GM23338 (cell line): Measurements from ENCODE around the gene CHRNA5. TPM values are rescaled to one million over a fixed set of nuclear protein-coding genes. Genes with fewer than 3 reads are reported as not detected.

ENCODE experiments used
- ATAC-seq: fragments of 200-7000 bp; cut with Tn5 transposase; 3 replicates; pipeline ENCODE4 v1.9.1; 2020
- DNase-seq: peaks from one replicate; pipeline ENCODE4 v3.0.0-alpha.2; 2015; ENCODE audit warnings: low spot score
- H2AFZ ChIP-seq: fragments of 200-600 bp; sonication (generic); 2 replicates; pipeline ENCODE4 v1.8.0; 2016; ENCODE audit warnings: antibody characterized with exemption, mild to moderate bottlenecking, moderate library complexity
- H3F3A ChIP-seq: fragments of 200-600 bp; sonication (generic); replicated peaks from 2 replicates; pipeline ENCODE4 v1.8.0; 2017; ENCODE audit warnings: antibody characterized with exemption, mixed run types, low read depth
- H3K27ac ChIP-seq: fragments of 200-600 bp; sonication (generic); 2 replicates; pipeline ENCODE4 v1.6.1; 2016; ENCODE audit warnings: low read depth
- H3K27me3 ChIP-seq: fragments of 200-600 bp; sonication (generic); 2 replicates; pipeline ENCODE4 v1.8.0; 2016; ENCODE audit warnings: mild to moderate bottlenecking, mixed run types, moderate library complexity; ENCODE audit not compliant: insufficient read depth
- H3K36me3 ChIP-seq: fragments of 200-600 bp; sonication (generic); 2 replicates; pipeline ENCODE4 v1.8.0; 2016; ENCODE audit warnings: mild to moderate bottlenecking; ENCODE audit not compliant: insufficient read depth
- H3K4me1 ChIP-seq: fragments of 200-600 bp; sonication (generic); 2 replicates; pipeline ENCODE4 v1.8.0; 2016; ENCODE audit warnings: mild to moderate bottlenecking, moderate library complexity; ENCODE audit not compliant: insufficient read depth
- H3K4me2 ChIP-seq: fragments of 200-600 bp; sonication (generic); 2 replicates; pipeline ENCODE4 v1.7.1; 2017; ENCODE audit warnings: mixed run types
- H3K4me3 ChIP-seq: fragments of 200-600 bp; sonication (generic); 2 replicates; pipeline ENCODE4 v1.6.1; 2016; ENCODE audit warnings: mixed run types
- H3K79me2 ChIP-seq: fragments of 200-600 bp; sonication (generic); replicated peaks from 2 replicates; pipeline ENCODE4 v1.8.0; 2017; ENCODE audit warnings: mild to moderate bottlenecking; ENCODE audit not compliant: insufficient read depth
- H3K9me2 ChIP-seq: fragments of 200-600 bp; sonication (generic); 2 replicates; pipeline ENCODE4 v1.8.0; 2017; ENCODE audit not compliant: insufficient read depth
- H4K20me1 ChIP-seq: fragments of 200-600 bp; sonication (generic); replicated peaks from 2 replicates; pipeline ENCODE4 v1.8.0; 2017; ENCODE audit warnings: mild to moderate bottlenecking; ENCODE audit not compliant: insufficient read depth
- H3K27ac Mint-ChIP-seq: 2 replicates; pipeline ENCODE4 v1.8.0; 2020; ENCODE audit warnings: inconsistent platforms, mild to moderate bottlenecking, moderate library complexity, mixed read lengths
- H3K27me3 Mint-ChIP-seq: 3 replicates; pipeline ENCODE4 v1.8.0; 2022; ENCODE audit warnings: low read depth, mild to moderate bottlenecking, moderate library complexity, mixed read lengths, inconsistent platforms; ENCODE audit not compliant: insufficient read depth, poor library complexity
- H3K36me3 Mint-ChIP-seq: 3 replicates; pipeline ENCODE4 v1.8.0; 2021; ENCODE audit warnings: low read depth, mild to moderate bottlenecking, inconsistent platforms, moderate library complexity, mixed read lengths
- H3K4me1 Mint-ChIP-seq: 3 replicates; pipeline ENCODE4 v1.8.0; 2020; ENCODE audit warnings: mild to moderate bottlenecking, inconsistent platforms, mixed read lengths
- H3K4me3 Mint-ChIP-seq: 3 replicates; pipeline ENCODE4 v1.8.0; 2021; ENCODE audit warnings: moderate library complexity, mild to moderate bottlenecking, inconsistent platforms, mixed read lengths
- H3K9me3 Mint-ChIP-seq: 3 replicates; pipeline ENCODE4 v1.8.0; 2020; ENCODE audit warnings: moderate library complexity, mild to moderate bottlenecking, inconsistent platforms, mixed read lengths
- EZH2 ChIP-seq: fragments of 200-600 bp; sonication (generic); IDR thresholded peaks from one replicate; pipeline ENCODE4 v1.8.0; 2017; ENCODE audit warnings: antibody characterized with exemption, mild to moderate bottlenecking, low read depth; ENCODE audit not compliant: unreplicated experiment
- EZH2phosphoT487 ChIP-seq: fragments of 200-600 bp; sonication (generic); IDR thresholded peaks from one replicate; pipeline ENCODE4 v1.8.1; 2018; ENCODE audit warnings: antibody characterized with exemption; ENCODE audit not compliant: unreplicated experiment
- polyA plus RNA-seq: library from polyadenylated mRNA; unstranded; fragments of >200 nt; fragmentation: Nextera tagmentation; extraction: Ambion mirVana; gene quantifications from 2 replicates; pipeline ENCODE4 v1.2.1, GENCODE V29; 2016
- total RNA-seq: library from RNA; depleted of rRNA; stranded (reverse); fragments of >200 nt; shearing (Covaris generic); gene quantifications from 2 replicates; pipeline ENCODE4 v1.2.3, GENCODE V29; 2014
- TF ChIP-seq, protein P1 (sequence below), 2 experiments: fragments of 200-600 bp in 1 of 2; sonication (generic) in 1 of 2; conservative IDR thresholded peaks; 2 replicates each; pipeline versions ENCODE4 v1.5.1 to v1.6.1; 2016 to 2017; ENCODE audit warnings: antibody characterized with exemption in 2 of 2, low read depth in 2 of 2, mild to moderate bottlenecking in 2 of 2, moderate library complexity in 1 of 2

Gene CHRNA5
- total and polyA plus RNA-seq, 2 experiments from 2014 or later: 19.6 to 23.3 TPM

DNA sequence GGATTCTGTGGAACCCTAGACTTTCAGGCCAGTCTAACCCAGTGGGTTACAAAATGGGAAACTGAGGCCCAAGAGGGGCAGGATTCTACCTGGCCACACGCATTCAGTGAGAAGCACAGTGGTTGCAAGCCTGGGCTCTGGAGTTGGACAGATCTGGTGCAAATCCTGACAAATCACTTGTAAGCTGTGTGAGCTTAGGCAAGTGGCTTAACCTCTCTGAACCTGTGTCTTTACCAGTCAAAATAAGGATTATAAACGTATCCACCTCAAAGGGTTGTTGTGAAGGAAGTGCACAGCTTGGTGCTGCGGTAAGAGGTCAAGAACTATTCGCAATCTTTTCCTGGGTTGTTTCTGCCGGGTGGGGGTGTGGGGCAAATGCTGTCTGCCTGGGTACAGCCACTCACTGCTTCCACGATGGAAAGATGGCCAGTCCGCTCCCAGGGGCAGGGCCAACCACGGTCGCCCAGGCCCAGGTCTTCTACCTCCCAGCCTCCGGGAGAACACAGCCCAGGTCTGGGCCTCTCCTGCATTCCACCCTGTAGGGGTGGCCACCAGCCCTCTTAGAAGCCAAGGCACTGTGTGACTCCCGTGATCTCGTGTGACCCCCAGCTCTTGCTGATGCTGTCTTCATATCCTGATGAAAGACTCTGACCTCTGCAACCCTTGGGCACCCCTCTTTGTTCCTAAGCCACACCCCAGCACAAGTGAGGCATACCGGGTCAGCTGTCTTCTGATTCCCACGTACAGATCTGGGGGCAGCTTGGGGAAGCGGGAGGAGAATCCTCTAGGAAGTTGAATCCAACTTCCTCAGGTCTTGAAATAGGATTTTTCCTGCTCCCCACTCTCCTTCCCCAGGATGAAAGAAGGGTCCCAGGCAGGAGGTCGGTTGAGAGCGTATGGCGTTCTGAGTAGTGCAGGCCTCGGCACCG is 54.0 kb downstream of the CHRNA5 start:
- no peak overlapping the region for H3K27ac Mint-ChIP-seq
- Histone ChIP-seq H3K27me3 (peaks cover 44% of the 10 kb centered on the region), H3K9me2 (no peaks in the 10 kb centered on the region), H3K79me2 (no peaks in the 10 kb centered on the region), H4K20me1 (no peaks in the 10 kb centered on the region), H3K4me2 (peak overlapping the region; percentile 93), H3K36me3 (no peaks in the 10 kb centered on the region), H2AFZ (peak overlapping the region; percentile 98), H3K4me3 (peak overlapping the region; percentile 71), H3F3A (no peaks in the 10 kb centered on the region), H3K4me1 (no peaks in the 10 kb centered on the region), H3K27ac (no peak overlapping the region)
- peak overlapping the region; percentile 72 for H3K4me3 Mint-ChIP-seq
- peaks cover 36% of the 10 kb centered on the region for H3K27me3 Mint-ChIP-seq
- TF ChIP-seq, protein P1, sequence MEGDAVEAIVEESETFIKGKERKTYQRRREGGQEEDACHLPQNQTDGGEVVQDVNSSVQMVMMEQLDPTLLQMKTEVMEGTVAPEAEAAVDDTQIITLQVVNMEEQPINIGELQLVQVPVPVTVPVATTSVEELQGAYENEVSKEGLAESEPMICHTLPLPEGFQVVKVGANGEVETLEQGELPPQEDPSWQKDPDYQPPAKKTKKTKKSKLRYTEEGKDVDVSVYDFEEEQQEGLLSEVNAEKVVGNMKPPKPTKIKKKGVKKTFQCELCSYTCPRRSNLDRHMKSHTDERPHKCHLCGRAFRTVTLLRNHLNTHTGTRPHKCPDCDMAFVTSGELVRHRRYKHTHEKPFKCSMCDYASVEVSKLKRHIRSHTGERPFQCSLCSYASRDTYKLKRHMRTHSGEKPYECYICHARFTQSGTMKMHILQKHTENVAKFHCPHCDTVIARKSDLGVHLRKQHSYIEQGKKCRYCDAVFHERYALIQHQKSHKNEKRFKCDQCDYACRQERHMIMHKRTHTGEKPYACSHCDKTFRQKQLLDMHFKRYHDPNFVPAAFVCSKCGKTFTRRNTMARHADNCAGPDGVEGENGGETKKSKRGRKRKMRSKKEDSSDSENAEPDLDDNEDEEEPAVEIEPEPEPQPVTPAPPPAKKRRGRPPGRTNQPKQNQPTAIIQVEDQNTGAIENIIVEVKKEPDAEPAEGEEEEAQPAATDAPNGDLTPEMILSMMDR (conservative IDR thresholded peaks at IDR 0.05; ENCODE audit: low read depth in 2 of 2): 0 out of 4 replicates have a peak, but pooled peaks of 1 of the 2 experiments have one; percentile 11
- TF ChIP-seq EZH2: no peak
- ATAC-seq (peak; percentile 10), DNase-seq (peak; percentile 46)
- H3K36me3 Mint-ChIP-seq: no peaks in the 10 kb centered on the region
- no peaks in the 10 kb centered on the region for H3K9me3 Mint-ChIP-seq
- peaks cover 21% of the 10 kb centered on the region for H3K4me1 Mint-ChIP-seq

DNA sequence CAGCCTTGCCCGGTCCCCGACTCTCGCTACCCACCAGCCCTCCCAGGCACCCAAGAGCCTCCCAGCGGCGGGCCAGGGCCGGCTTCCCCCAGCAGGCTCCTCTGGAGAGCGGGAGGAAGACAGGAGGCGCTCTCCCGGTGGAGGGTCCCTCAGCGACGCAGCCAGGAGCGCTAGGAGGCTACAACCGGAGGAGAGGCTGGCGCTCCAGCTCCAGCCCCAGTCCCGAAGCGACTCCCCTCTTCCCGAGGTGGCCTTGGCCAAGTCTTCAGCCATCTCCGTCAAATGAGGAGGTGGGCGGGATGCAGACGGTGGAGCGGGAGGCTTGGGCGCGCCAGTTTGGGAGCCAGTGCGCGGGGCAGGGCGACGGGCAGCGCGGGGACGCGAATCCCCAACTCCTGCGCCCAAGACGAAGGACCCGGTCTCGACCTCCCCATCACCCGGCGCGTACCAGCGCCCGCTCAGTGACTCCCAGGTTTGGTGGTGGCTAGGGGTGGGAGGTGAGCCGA is 54.8 kb downstream of the CHRNA5 start:
- Mint-ChIP-seq H3K36me3 (no peaks in the 10 kb centered on the region), H3K9me3 (no peaks in the 10 kb centered on the region), H3K4me3 (peak overlapping the region; percentile 72), H3K27me3 (peaks cover 36% of the 10 kb centered on the region), H3K27ac (no peak overlapping the region), H3K4me1 (peaks cover 21% of the 10 kb centered on the region)
- no peaks in the 10 kb centered on the region for H3F3A ChIP-seq
- H4K20me1 ChIP-seq: no peaks in the 10 kb centered on the region
- H3K36me3 ChIP-seq: no peaks in the 10 kb centered on the region
- TF ChIP-seq EZH2: peak; percentile 43
- TF ChIP-seq, protein P1 (conservative IDR thresholded peaks at IDR 0.05; ENCODE audit: low read depth in 2 of 2): peak; percentile 52 to 77
- no peak for TF ChIP-seq EZH2phosphoT487
- DNase-seq: peak; percentile 80
- H2AFZ ChIP-seq: peak overlapping the region; percentile 98
- H3K4me3 ChIP-seq: peak overlapping the region; percentile 71
- H3K9me2 ChIP-seq: no peaks in the 10 kb centered on the region
- H3K4me2 ChIP-seq: peak overlapping the region; percentile 93
- H3K27me3 ChIP-seq: peaks cover 44% of the 10 kb centered on the region
- H3K27ac ChIP-seq: no peak overlapping the region
- H3K4me1 ChIP-seq: no peaks in the 10 kb centered on the region
- H3K79me2 ChIP-seq: no peaks in the 10 kb centered on the region
- ATAC-seq: peak; percentile 75
